HG02642 (cell line): Measurements from ENCODE around the gene FAM3D.

ENCODE experiments used
- ATAC-seq: cut with Tn5 transposase; IDR thresholded peaks from one replicate; pipeline ENCODE4 v1.9.1; 2021; ENCODE audit warnings: mild to moderate bottlenecking; ENCODE audit not compliant: unreplicated experiment, poor library complexity

The FAM3D gene

DNA sequence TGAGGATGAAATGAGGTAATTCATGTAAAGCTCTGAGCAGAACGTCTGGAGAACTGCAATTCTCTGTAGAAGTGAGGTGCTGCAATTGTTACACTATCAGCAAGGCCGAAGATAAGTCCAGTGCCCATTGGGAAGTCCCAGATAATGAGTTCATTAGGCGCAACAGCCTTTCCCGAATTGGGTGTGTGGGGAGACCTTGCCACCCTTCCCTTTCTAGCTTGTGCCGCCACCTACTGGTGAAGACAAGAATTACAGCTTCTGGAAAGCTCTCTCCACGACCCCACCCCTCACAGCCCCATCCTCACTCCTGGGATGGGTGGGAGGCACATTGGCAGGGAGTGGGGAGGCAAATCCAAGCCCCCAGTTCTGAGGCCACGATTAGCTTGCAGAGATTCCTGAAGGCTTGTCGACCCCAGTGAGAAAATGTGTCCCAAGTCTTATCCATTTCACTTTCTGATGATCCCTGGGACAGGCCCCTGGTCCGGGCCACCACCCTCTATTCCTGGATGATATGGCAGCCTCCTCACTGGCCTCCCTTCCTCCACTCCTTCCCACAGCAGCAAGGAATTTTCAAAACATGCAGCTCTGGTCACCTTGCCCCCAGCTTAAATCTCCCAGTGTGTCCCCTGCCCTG is 36.4 kb downstream of the FAM3D start:
- ATAC-seq = no peak

DNA sequence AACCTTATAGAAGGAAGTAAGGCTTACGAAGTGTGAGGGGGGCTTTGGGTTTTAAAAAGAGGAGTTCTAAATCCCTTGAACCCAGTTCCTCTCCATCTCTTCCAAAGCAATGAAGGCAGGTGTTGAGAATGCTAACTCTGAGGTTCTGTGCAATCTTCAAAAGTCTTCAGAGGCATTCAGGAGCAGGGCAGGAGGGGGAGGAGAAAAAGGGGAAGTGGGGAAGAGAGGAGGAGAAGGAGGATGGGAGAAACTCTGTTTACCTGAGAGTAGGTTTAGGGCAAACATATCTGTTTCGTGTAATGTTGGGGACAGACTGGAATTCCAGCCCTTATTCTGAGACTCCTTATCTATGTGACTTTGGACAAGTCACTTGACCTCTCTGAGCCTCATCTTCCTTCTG is 36.9 kb downstream of the FAM3D start:
- no peak for ATAC-seq

DNA sequence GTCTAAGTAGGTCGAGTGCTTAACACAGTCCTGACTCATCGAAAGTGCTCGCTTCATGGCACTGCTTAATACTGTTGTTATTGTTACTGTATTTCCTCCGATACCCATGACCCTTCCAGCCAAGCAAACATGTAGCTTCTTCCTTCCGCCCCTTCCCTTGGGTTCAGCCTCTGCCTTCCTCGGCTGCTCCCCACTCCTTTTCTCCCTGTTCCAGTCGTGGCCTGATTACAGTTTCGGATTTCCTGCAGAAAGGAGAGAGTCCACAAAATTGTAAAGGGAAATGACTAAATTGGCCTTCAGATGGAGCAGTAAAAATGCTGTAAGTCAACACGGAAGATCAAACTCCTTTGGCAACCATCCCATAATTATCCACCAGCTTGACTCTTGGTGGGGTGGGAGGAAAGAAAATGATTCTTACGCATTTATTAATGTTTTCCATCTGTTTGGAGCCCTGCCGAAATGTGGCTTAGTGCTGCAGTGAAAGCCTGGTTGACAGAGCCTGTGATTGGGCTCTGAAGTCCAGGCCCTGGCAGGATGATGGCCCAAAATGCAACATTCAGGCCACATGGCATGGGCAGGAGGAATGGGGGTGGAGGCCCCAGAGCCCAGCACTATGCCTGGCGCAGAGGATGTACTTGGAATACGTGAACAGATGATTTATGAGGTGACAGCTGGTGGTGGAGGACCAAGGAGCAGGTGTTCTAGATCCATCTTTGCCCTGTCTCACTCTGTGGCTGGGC is 37.6 kb downstream of the FAM3D start:
- no peak for ATAC-seq

DNA sequence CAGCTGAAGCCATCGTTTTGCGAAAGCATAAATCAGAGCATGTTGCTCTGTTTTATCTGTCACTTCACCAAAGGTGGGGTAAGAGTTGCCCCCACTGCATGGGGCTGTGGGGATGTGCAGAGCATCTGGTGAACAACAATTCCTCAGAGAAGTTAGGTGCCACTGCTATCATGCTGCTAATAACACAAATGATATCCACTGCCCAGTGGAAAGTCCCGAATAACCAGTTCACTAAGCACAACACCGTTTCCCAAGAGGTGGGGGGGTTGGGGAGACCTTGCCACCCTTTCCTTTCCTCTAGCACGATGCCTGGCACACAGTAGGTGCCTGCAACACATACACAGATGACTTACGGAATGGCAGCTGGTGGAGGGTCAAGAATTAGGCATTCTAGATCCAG is 38.6 kb downstream of the FAM3D start:
- ATAC-seq = no peak

DNA sequence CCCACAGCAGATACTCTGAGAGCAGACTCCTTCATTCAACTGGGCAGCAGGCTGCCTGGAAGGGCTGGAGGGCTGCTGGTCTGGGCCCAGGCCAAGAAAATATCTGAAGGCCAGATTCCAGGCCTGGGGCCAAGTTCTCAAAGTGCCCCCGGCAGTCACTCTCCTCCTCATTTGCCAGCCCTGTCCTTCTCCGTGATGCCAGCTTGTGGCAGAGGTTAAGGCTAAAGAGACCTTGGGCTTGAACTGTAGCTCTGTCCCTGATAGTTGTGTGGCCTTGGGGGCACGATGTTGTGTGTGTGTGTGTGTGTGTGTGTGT is 39.0 kb downstream of the FAM3D start:
- ATAC-seq = no peak

DNA sequence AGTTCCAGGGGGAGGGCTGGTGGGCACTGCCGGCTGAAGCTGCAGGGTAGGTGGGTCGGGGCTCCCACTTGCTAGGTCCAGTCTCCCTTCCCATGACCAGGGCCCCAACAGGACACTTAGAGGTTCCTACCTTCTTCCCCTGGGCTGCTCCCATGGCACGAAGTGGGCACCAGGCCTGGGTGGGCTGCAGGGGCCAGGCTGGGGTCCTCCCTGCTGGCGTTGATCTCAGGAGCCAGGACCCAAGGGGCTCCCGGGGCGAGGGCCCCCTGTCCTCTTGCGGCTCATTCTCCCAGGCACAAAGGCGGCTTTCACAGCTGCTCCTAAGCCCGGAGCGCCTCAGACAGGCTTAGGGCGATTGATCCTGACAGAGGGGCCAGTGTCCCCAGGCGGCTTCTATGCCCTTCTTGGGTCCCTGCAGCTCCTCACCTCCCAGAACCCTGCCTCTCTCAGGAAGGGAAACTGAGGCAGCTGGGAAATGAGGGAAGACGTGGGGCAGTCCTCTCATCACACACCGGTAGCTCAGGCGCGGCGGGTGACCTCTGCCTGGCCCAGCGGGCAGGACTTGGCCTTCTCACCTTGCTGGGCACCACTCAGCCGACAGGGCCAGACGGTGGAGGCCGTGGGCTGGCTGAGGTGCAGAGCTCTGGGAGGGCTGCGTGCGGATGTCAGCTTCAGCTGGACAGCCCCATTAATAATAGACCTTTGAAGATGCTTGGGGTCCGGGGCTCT is 39.6 kb downstream of the FAM3D start:
- no peak for ATAC-seq

DNA sequence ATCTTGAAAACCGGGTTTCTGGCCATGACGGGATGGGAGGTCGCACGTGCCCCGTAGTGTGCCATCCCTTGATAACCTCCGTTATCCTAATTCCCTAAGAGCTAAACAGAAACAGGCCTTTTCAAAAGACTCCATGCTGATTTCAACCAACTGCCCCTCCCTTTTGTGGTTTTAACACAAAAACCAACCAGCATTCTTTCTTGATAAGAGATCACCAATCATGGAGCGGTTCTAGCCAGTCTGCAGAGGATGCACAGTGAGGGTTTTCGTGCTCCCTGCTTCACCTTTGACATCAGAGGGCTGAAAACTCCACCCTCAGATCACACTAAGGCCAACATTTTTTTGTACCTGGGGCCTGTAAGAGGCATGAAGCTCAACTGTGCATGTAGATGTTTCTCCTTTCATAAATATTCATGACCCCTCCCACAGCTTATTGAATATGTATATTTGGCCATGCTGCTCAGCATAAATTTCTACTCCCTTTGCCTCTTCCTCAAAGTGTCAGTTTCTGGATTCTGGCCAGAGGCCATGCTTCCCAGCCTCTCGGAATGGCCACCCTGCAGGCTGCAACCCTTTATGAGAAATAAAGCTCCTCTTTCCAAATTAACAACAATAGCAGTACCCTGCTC is 41.3 kb downstream of the FAM3D start:
- no peak for ATAC-seq

DNA sequence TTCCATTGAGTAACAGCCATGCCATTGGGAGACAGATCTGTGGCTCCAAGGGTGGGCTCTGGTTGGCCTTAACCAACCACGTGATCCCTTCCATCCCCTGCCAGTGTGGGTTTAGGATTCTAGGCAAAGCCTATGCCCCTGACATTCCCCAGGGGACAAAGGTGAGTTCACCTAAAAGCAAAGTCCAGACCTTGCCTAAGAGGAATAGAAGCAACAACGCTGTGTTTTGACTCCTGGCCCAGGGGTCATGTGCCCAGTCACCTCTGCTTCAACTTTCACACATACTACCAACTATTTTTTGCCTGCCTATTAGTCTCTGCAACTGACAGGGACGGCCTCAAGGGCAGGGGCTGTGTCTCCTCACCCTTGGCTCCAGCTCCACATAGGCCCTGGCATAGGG is 42.0 kb downstream of the FAM3D start:
- ATAC-seq = no peak

DNA sequence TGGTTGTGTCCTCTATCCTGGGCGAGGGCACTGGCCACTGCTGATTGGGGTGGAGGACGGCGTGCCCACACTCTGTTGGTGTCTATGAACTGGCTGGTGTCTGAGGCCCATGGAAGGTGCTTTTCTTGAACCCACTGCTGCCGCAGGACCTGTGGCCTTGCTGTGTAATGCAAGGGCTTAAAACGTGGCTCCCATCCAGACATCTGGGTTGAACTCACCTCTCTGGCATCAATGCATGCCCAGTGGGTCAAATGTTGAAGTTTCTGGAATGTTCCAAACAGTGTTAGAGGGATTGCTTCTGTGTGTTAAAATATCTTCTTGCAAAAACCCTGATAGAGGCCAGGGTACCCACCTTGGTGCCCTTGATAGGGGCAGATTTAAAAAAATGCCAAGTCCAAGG is 42.6 kb downstream of the FAM3D start:
- no peak for ATAC-seq

DNA sequence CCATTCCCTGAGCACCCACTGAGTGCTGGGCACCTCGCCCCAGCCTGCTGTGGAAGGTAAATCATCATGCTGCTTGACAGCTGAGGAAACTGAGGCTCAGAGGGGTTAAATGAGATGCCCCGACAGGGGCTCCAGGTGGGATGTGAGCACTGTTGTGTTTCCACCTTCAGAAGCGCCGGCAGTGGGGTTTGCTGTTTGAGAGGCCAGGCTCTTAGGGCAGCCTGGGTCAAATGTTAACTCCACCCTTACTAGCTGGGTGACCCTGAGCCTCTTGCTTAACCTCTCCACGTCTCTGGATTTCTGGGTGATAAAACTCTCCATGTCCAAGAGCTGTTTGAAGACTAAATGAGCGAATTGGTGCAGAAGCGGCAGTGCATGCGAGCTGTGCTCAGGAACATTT is 43.1 kb downstream of the FAM3D start:
- ATAC-seq = no peak

DNA sequence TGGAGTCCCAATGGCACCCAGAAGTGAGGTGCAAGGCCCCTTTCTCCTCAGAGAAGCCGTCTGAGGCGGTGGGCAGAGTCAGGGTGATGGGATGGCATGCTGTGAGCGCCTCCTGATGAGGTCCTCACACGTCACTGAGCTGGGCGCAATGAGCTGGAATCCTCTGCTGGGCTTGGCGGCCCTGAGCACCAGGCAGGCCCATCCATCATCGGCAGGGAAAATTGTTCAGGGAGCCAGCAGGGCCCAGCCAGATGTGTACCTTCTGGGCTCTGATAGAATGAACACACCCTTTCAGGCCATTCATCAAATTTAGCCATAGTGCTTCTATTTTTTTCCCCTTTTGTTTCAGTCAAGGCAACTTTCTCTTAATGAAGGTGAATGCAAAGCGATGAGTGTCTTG is 43.7 kb downstream of the FAM3D start:
- ATAC-seq = no peak

DNA sequence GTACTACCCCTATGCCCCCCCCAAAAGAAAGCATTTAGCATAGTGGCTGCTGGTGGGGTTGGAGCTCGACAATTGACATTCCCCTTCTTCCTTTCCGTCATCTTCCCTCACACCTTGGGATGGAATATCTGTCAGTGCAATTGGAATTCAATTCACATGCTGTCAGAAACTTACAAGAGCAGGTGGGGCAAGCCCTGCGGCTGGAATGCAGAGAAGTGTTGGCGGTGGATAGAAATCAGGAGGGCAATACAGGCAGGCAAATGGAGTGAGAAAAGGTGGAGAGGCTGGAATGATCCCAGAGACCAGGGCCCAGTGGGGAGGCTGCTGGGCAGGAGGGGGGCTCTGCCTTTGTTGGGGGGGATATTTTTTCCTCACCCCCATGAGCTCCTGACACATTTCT is 44.1 kb downstream of the FAM3D start:
- ATAC-seq = no peak

DNA sequence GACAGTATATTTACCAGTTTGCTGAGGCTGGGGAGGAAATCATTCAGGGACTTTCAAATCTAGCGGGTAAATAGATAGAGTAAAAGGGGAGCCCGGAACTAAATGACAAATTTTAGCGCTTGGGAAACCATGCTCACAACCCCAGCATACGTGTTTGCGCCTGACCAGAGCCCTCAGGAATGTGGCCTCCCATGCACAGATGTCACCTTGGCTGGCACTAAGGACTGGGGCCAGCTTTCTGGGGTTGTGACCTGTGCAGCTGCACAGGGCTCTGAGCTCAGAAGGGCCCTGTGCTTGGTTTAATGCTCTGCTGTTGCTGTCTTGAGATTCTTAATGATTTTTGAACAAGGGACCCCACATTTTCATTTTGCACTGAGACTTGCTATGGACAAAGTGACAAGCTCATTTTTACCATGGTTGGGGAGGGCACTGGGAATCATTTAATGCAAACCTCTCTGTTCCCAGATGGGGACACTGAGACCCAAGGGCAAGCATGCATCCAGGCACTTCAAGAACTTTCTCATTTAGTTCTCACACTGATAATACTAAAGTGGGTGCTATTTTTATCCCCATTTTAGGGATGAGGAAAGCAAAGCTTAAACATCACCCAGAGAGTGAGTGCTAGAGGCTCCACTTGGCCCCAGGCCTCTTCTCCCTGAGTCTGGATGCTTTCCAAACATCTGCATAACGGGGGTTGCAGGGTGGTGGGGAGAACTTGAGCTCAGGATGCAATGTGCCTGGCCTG is 45.3 kb downstream of the FAM3D start:
- ATAC-seq = no peak

DNA sequence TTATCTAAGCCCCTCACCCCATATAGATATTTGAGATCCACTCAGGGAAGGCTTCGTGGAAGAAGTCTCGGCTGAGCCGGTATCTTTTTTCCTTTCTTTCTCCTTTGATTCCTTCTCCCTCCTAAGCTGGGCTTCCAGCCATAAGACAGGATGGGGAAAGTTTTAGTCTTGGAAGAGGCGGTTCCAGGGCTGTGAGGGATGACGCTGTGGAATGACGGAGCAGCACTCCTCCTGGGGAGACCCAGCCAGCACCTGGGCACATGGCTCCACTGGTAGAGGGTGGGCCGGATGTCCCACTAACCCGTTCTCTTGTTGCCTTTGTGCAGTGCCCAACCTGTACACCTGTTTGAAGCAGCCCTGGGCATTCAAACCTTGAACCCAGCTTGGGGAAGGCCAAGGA is 46.2 kb downstream of the FAM3D start:
- no peak for ATAC-seq

DNA sequence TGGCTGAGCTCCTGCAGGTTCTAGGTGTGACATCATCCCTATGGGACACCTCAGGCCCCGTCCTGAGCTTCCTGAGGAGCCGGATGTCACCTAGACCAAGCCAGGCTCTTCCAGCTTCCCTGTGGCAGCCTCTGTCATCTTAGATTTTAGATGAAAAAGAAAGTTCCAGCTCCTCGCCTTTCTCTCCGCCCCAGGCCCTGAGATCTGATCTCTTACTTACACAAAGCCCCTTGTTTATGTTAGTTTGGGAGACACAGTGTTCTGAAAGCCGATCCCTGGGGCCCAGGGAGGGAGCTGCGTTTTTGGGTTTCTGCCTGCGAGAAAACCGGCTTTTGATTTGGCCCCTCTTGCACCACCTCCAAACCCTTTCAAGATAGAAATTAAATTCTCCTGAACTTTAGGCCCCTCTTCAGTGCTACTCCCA is 49.2 kb downstream of the FAM3D start:
- ATAC-seq = no peak

DNA sequence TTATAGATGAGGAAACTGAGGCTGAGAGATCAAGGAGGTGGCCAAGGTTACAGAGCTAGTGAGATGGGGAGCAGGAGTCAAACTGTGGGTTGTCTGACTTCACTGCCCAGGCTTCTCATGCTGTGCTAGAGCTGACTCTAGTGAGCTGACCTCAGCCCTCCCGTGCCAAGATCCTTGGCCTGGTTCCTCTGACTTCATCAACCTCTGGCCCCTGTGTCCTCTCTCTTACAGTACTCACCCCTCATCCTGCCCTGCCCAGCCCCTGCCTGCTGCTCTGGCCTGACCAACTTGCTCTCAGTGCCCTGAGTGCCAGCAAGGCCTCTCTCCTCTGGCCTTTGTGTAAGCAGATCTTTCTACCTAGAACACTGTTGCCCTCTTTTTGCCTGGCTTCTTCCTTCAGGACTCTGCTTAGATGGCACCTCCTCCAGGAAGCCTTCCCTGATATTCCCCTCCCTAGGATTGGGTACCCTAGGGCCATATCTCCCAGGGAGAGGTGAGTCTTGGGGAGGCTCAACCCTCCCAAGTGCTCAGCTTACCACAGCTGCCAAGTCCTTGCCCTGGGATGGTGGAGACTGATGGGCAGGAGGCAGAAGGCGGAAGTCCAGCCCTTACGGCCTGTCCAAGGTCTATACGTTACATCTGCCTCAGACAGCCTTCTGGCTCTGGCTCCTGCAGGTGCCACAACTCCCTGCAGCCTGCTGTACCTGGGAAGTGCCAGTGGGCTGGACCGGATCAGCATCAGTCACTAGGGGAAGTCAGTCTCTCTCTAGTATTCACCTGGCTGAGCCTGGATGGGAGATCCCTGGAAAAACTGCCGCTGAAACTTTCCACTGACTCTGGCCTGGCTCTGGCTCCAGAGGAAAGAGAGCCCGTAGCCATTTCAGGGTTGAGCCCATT is 53.1 kb downstream of the FAM3D start:
- no peak for ATAC-seq

DNA sequence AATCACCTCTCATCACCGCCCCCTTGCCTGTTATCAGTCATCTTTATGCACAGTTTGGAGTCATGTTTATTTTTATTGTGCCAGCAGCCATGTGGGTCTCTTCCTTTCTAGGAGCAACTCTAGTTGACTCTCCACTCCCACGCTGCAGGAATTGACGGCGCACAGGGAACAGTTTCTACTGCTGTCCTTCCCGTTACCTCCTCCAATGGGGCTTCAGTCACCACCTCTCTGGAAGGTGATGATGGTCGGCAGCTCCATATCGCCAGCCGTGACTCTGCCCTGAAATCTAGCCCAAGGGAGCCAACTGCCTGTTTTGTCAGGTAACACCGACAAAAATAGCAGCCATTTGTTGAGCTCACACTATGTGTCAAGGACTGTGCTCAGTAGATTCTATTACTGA is 53.7 kb downstream of the FAM3D start:
- ATAC-seq = no peak

DNA sequence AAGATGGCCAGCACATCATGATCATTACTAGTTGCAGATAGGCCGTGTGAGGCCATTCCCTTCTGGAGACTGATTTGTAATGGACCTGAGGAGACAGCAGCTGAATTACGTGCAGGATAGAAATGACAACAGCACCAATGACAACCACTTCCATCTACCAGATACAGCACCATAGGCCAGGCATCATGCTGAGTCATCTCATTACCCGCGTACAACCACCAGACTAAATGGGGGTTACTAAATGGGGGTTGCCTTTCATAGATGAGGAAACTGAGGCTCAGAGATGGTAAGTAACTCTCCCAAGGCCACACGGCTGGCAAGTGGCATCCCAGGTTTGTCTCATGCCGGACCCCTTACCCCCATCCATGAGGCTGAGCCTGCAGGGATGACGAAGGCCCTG is 56.6 kb downstream of the FAM3D start:
- ATAC-seq = peak; percentile 55

DNA sequence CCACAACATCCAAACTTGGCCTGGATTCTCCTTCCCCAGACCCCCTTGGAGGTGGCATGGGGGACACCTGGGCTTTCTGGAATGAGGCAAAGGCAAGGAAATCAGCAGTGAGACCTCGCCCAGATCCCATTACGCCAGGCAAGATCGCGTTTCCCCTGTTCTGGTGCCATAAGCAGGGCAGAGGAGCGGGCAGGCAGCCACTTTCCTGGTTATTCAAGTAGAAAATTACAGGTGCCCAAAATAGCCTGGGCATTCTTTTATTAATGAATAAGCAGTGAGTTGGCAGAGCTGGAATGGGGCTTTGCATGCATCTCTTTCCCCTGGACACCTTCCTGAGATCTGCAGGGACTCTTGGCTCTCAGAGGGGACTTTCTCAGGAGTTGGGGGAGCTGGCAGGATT is 57.9 kb downstream of the FAM3D start:
- ATAC-seq = no peak

DNA sequence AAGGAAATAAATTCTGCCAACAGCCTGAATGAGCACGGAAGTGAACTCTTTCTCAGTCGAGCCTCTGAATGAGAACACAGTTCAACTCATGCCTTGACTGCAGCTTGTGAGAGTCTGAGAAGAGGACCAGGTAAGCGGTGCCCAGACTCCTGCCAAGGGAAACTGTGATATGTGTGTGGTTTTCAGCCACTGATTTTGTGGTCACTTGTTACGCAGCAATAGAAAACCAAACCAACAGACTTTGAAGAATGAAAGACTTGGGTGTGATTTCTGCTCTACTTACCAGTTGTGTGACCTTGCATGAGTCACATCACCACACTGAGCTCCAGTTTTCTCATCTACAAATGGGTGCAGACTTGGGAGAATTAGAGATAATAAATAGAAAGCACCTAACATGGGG is 58.8 kb downstream of the FAM3D start:
- no peak for ATAC-seq
